GM12878 (cell line): ENCODE results near the gene JAGN1. TPM values are rescaled to one million over a fixed set of nuclear protein-coding genes. Genes with fewer than 3 reads are reported as not detected.

Source experiments
- ATAC-seq: fragments of 200-7000 bp; cut with Tn5 transposase; 3 replicates; pipeline ENCODE4 v1.9.1; 2020; ENCODE audit warnings: mild to moderate bottlenecking, moderate library complexity
- BruUV-seq: library from RNA; stranded (reverse); fragments of 400-500 nt; replicated peaks from 2 replicates; lab custom pipeline; 2021; lab: Mats Ljungman, UMichigan
- CTCF ChIA-PET: fragments of 300-600 bp; sonication (Branson Sonifier 250); formaldehyde crosslinking; extraction: SDS; loops from one replicate; lab custom pipeline; 2021; ENCODE audit warnings: inconsistent platforms; lab: Yijun Ruan, JAX
- POLR2A ChIA-PET: fragments of 350-600 bp; formaldehyde crosslinking; extraction: SDS; loops from one replicate; lab custom pipeline; 2021; ENCODE audit warnings: inconsistent platforms; lab: Charles Lee
- RAD21 ChIA-PET: fragments of 300-600 bp; sonication (Branson Sonifier 250); formaldehyde crosslinking; loops from one replicate; lab custom pipeline; 2023; ENCODE audit warnings: antibody characterized with exemption; ENCODE audit not compliant: unreplicated experiment; lab: Charles Lee
- SMC1A ChIA-PET: fragments of 300-600 bp; sonication (Branson Sonifier 250); formaldehyde crosslinking; loops from one replicate; lab custom pipeline; 2023; ENCODE audit not compliant: unreplicated experiment, uncharacterized antibody; lab: Charles Lee
- DNase-seq: peaks from one replicate; pipeline ENCODE4 v3.0.0-alpha.2; 2011; ENCODE audit warnings: low read depth, low spot score
- FAIRE-seq: peaks from 3 replicates; lab custom pipeline; 2011; peaks lifted over from hg19 to GRCh38; lab: Jason Lieb, UNC
- H2AFZ ChIP-seq: 2 replicates; pipeline ENCODE4 v1.6.0; 2011; ENCODE audit warnings: low read depth, low read length, control low read depth; ENCODE audit not compliant: control insufficient read depth
- H3K27ac ChIP-seq: 2 replicates; pipeline ENCODE4 v1.5.1; 2011; ENCODE audit warnings: control low read depth; ENCODE audit not compliant: control insufficient read depth, insufficient read depth
- H3K27me3 ChIP-seq, 2 experiments: replicated peaks in 1 of 2; 2 replicates each; pipeline versions ENCODE4 v1.6.0 to v1.6.1; 2011; ENCODE audit warnings: low read length in 1 of 2; ENCODE audit not compliant: control insufficient read depth in 2 of 2, insufficient read depth in 2 of 2
- H3K36me3 ChIP-seq, 2 experiments: 2 replicates each; pipeline ENCODE4 v1.5.1; 2011; ENCODE audit warnings: low read length in 1 of 2; ENCODE audit not compliant: control insufficient read depth in 2 of 2, insufficient read depth in 2 of 2
- H3K4me1 ChIP-seq: 2 replicates; pipeline ENCODE4 v1.6.1; 2011; ENCODE audit warnings: mild to moderate bottlenecking, low read length, moderate library complexity, mixed read lengths; ENCODE audit not compliant: control insufficient read depth, insufficient read depth
- H3K4me2 ChIP-seq: 2 replicates; pipeline ENCODE4 v1.6.0; 2011; ENCODE audit warnings: control low read depth; ENCODE audit not compliant: control insufficient read depth, insufficient read depth
- H3K4me3 ChIP-seq: fragments of 200-600 bp; sonication (generic); 2 replicates; pipeline ENCODE4 v1.5.1; 2016
- H3K79me2 ChIP-seq: 2 replicates; pipeline ENCODE4 v1.6.0; 2011; ENCODE audit warnings: low read length; ENCODE audit not compliant: control insufficient read depth, insufficient read depth
- H3K9ac ChIP-seq: 2 replicates; pipeline ENCODE4 v1.8.0; 2011; ENCODE audit warnings: low read length, control low read depth, mixed read lengths; ENCODE audit not compliant: control insufficient read depth, insufficient read depth
- H3K9me3 ChIP-seq: replicated peaks from 3 replicates; pipeline ENCODE4 v1.5.1; 2011; ENCODE audit warnings: mild to moderate bottlenecking, low read length; ENCODE audit not compliant: control insufficient read depth, insufficient read depth
- H4K20me1 ChIP-seq: 2 replicates; pipeline ENCODE4 v1.6.0; 2011; ENCODE audit not compliant: control insufficient read depth, insufficient read depth
- ATF7 ChIP-seq: fragments of 450-650 bp; IDR thresholded peaks from 2 replicates; pipeline ENCODE4 v1.6.1; 2016; ENCODE audit warnings: low read depth, mild to moderate bottlenecking
- CBX3 ChIP-seq: fragments of 200-600 bp; sonication (generic); IDR thresholded peaks from 2 replicates; pipeline ENCODE4 v1.6.1; 2016; ENCODE audit warnings: low read depth, borderline replicate concordance
- CHD1 ChIP-seq: IDR thresholded peaks from 2 replicates; pipeline ENCODE4 v1.6.1; 2012; ENCODE audit warnings: low read depth, low read length, improper control_type of control experiment
- E2F8 ChIP-seq: fragments of 450-650 bp; IDR thresholded peaks from 2 replicates; pipeline ENCODE4 v1.6.1; 2018; ENCODE audit warnings: mild to moderate bottlenecking, low read depth, moderate library complexity; ENCODE audit not compliant: partially characterized antibody
- E4F1 ChIP-seq: fragments of 450-650 bp; IDR thresholded peaks from 2 replicates; pipeline ENCODE4 v1.6.1; 2018; ENCODE audit warnings: borderline replicate concordance, mild to moderate bottlenecking; ENCODE audit not compliant: partially characterized antibody
- GABPA ChIP-seq: IDR thresholded peaks from 2 replicates; pipeline ENCODE4 v1.6.1; 2014; ENCODE audit warnings: antibody characterized with exemption, low read depth, mild to moderate bottlenecking, inconsistent platforms
- IKZF1 ChIP-seq: fragments of 450-650 bp; conservative IDR thresholded peaks from 2 replicates; pipeline ENCODE4 v1.6.1; 2017; ENCODE audit warnings: antibody characterized with exemption, mild to moderate bottlenecking
- IKZF2 ChIP-seq, 2 experiments: fragments of 450-650 bp; IDR thresholded peaks; 2 replicates each; pipeline ENCODE4 v1.6.1; 2017; ENCODE audit warnings: mild to moderate bottlenecking in 2 of 2, moderate library complexity in 2 of 2
- MEF2B ChIP-seq: fragments of 450-650 bp; IDR thresholded peaks from 2 replicates; pipeline ENCODE4 v1.6.1; 2018; ENCODE audit warnings: mild to moderate bottlenecking, moderate library complexity; ENCODE audit not compliant: partially characterized antibody, poor library complexity, severe bottlenecking
- NFIC ChIP-seq: IDR thresholded peaks from 2 replicates; pipeline ENCODE4 v1.6.1; 2012; ENCODE audit warnings: low read depth, mild to moderate bottlenecking, inconsistent platforms, low read length, moderate library complexity
- POU2F2 ChIP-seq: IDR thresholded peaks from 3 replicates; pipeline ENCODE4 v1.6.1; 2011; ENCODE audit warnings: low read depth, mild to moderate bottlenecking, low read length, borderline replicate concordance
- RAD51 ChIP-seq: fragments of 450-650 bp; IDR thresholded peaks from 2 replicates; pipeline ENCODE4 v1.6.1; 2016; ENCODE audit warnings: moderate library complexity, mild to moderate bottlenecking, inconsistent platforms
- SKIL ChIP-seq: fragments of 450-650 bp; IDR thresholded peaks from 2 replicates; pipeline ENCODE4 v1.6.1; 2017; ENCODE audit warnings: mild to moderate bottlenecking, low read depth, inconsistent platforms; ENCODE audit not compliant: poor library complexity, severe bottlenecking
- SP1 ChIP-seq: IDR thresholded peaks from one replicate; pipeline ENCODE4 v1.6.1; 2011; ENCODE audit warnings: low read depth, low read length
- ZSCAN29 ChIP-seq: fragments of 450-650 bp; IDR thresholded peaks from 2 replicates; pipeline ENCODE4 v1.6.1; 2017; ENCODE audit warnings: mild to moderate bottlenecking, moderate library complexity
- WGBS: methylation state at CpG from one replicate; pipeline ENCODE4 v1.1.6; 2016; ENCODE audit warnings: low lambda C conversion rate; ENCODE audit not compliant: insufficient replicate concordance, insufficient coverage; ENCODE audit errors: missing lambda C conversion rate; 5-methylcytosine and 5-hydroxymethylcytosine counted together
- in situ Hi-C: fragments of 300-500 bp; cut with MboI; formaldehyde crosslinking; loops from 9 replicates; pipeline ENCODE4 v1.14.3; 2018; ENCODE audit warnings: mixed read lengths
- intact Hi-C: fragments of 100-400 bp; cut with micrococcal nuclease; formaldehyde crosslinking; loops from one replicate; pipeline ENCODE4 v1.14.2; 2022; ENCODE audit not compliant: unreplicated experiment
- polyA plus RNA-seq, 11 experiments: library from polyadenylated mRNA; depleted of rRNA in 4 of 11; unstranded in 6 of 11; stranded (reverse) in 5 of 11; fragments of >200 nt; fragmentation: Nextera tagmentation in 4 of 11; fragmentation: Illumina TruSeq in 1 of 11; extraction: Ambion mirVana in 4 of 11; extraction: Trizol in 1 of 11; gene quantifications; 1 replicate in 1 of 11; 2 replicates in 10 of 11; pipeline versions ENCODE4 v1.2.1 to v1.2.3, GENCODE V29; 2011 to 2016; ENCODE audit warnings: inconsistent platforms in 2 of 11, missing spikeins in 2 of 11, low read depth in 1 of 11
- total RNA-seq, 4 experiments: library from RNA; depleted of rRNA in 3 of 4; stranded (reverse); fragments of >200 nt in 3 of 4; fragmentation: Illumina TruSeq in 1 of 4; extraction: Trizol in 1 of 4; gene quantifications; 2 replicates each; pipeline versions ENCODE4 v1.2.1 to v1.2.3, GENCODE V29; 2013 to 2021

The JAGN1 gene
- total and polyA plus RNA-seq, 10 of the 15 experiments (the other 5 are each of a cell fraction or from before 2014, with no cell fraction given) = 23.3 to 56.0 (median 35.4) TPM

GRCh38 chr3:9891072-9891622, 737 bp downstream of the JAGN1 start:
- intact Hi-C loops (loop anchor here (2.0 kb wide), 1 partner anchor 42 kb away; the partner anchor contains the start of gene CRELD1), in situ Hi-C loops (no loop called here)
- Histone ChIP-seq H2AFZ (peak overlapping the region; percentile 93), H3K4me3 (peak overlapping the region; percentile 80), H4K20me1 (no peaks in the 10 kb centered on the region), H3K9me3 (no peaks in the 10 kb centered on the region; the same call in 2 of the 3 replicates), H3K27me3 (no peaks in the 10 kb centered on the region), H3K27ac (peak overlapping the region; percentile 98), H3K4me1 (no peaks in the 10 kb centered on the region), H3K79me2 (peaks cover 34% of the 10 kb centered on the region), H3K36me3 (peaks cover 2 to 12% of the 10 kb centered on the region in 2 experiments), H3K9ac (peak overlapping the region; percentile 99), H3K4me2 (peak overlapping the region; percentile 7; the same call in 1 of the 2 replicates)
- no peak for FAIRE-seq
- no TSS peak for BruUV-seq
- no peak for DNase-seq
- ChIA-PET RAD21 (interaction anchor here (1.4 to 2.0 kb wide), 4 partner anchors 11 to 96 kb away, joined by 3 to 17 read pairs (median 6); partner anchors contain the start of genes CIDEC, CRELD1 and EMC3), POLR2A (interaction anchor here (0.6 to 3.4 kb wide), 16 partner anchors 11 to 430 kb away, joined by 3 to 35 read pairs (median 4); partner anchors contain the start of genes ARPC4, CIDEC, CRELD1 and EMC3), CTCF (interaction anchor here (0.5 to 3.1 kb wide), 6 partner anchors 11 to 287 kb away, joined by 4 to 28 read pairs (median 5); partner anchors contain the start of genes CIDEC and CRELD1), SMC1A (interaction anchor here (0.8 to 2.1 kb wide), 11 partner anchors 9 to 136 kb away, joined by 3 to 13 read pairs (median 4); partner anchors contain the start of genes ARPC4, CIDEC, RPUSD3 and TADA3)
- WGBS = 1% methylated on average over 12 of the region's 12 CpGs
- peak; percentile 3 for ATAC-seq
- peak; percentile 36; the same call in 1 of the 2 replicates for TF ChIP-seq RAD51
- 0 out of 2 replicates have a peak, but pooled peaks have one; percentile 10 for TF ChIP-seq CHD1
- TF ChIP-seq ZSCAN29 = 0 out of 2 replicates have a peak, but pooled peaks have one; percentile 27
- TF ChIP-seq POU2F2 = 0 out of 3 replicates have a peak, but pooled peaks have one; percentile 4
- TF ChIP-seq IKZF2 (IDR thresholded peaks at IDR 0.05) = peak in 1 of 2 experiments; percentile 50; a peak in 1 of 4 replicates
- 0 out of 2 replicates have a peak, but pooled peaks have one; percentile 11 for TF ChIP-seq ATF7
- no peak for TF ChIP-seq GABPA
- TF ChIP-seq IKZF1 = no peak
- TF ChIP-seq CBX3 = no peak
- TF ChIP-seq MEF2B = peak; percentile 66
- TF ChIP-seq SKIL = peak; percentile 46
- peak; percentile 3 for TF ChIP-seq SP1
- TF ChIP-seq NFIC = 0 out of 2 replicates have a peak, but pooled peaks have one; percentile 28
- no peak for TF ChIP-seq E4F1
- peak; percentile 65 for TF ChIP-seq E2F8
